WTC11 (cell line): ENCODE data around the gene OGG1. TPM values are rescaled to one million over a fixed set of nuclear protein-coding genes. Genes with fewer than 3 reads are reported as not detected.
A peak's percentile ranks its signal among the peaks of the same experiment; 100 is the strongest.

Experiments used
- ATAC-seq: fragments of 200-7000 bp; cut with Tn5 transposase; 2 replicates; pipeline ENCODE4 v1.10.0; 2021; ENCODE audit warnings: mild to moderate bottlenecking, moderate library complexity
- CTCF ChIA-PET: fragments of 300-600 bp; sonication (Branson Sonifier 250); formaldehyde crosslinking; loops from one replicate; lab custom pipeline; 2021; ENCODE audit warnings: antibody characterized with exemption; lab: Charles Lee
- POLR2A ChIA-PET: fragments of 350-600 bp; sonication (Branson Sonifier 250); formaldehyde crosslinking; loops from one replicate; lab custom pipeline; 2021; ENCODE audit warnings: antibody characterized with exemption; lab: Charles Lee
- DNase-seq: peaks from one replicate; pipeline ENCODE4 v3.0.0; 2021; ENCODE audit warnings: low spot score
- H3K27ac Mint-ChIP-seq: 2 replicates; pipeline ENCODE4 v1.8.0; 2021; ENCODE audit warnings: mixed read lengths
- H3K27me3 Mint-ChIP-seq: 2 replicates; pipeline ENCODE4 v1.8.0; 2021; ENCODE audit warnings: low read depth, mild to moderate bottlenecking, moderate library complexity, mixed read lengths
- H3K36me3 Mint-ChIP-seq: 2 replicates; pipeline ENCODE4 v1.8.0; 2021; ENCODE audit warnings: mixed read lengths
- H3K4me1 Mint-ChIP-seq: 2 replicates; pipeline ENCODE4 v1.8.0; 2022; ENCODE audit warnings: mixed read lengths
- H3K4me3 Mint-ChIP-seq: 2 replicates; pipeline ENCODE4 v1.8.0; 2021; ENCODE audit warnings: mild to moderate bottlenecking, moderate library complexity, mixed read lengths
- H3K9me3 Mint-ChIP-seq: 2 replicates; pipeline ENCODE4 v1.8.0; 2021; ENCODE audit warnings: mixed read lengths
- E2F1 ChIP-seq: sonication (generic); formaldehyde crosslinking; IDR thresholded peaks from 2 replicates; pipeline ENCODE4 v1.8.0; 2022; ENCODE audit warnings: mild to moderate bottlenecking, missing genetic modification reagents
- ESRRA ChIP-seq: sonication (generic); formaldehyde crosslinking; IDR thresholded peaks from 2 replicates; pipeline ENCODE4 v1.8.1; 2022; ENCODE audit warnings: mild to moderate bottlenecking, missing genetic modification reagents, borderline replicate concordance
- FOXJ3 ChIP-seq: sonication (generic); formaldehyde crosslinking; IDR thresholded peaks from 2 replicates; pipeline ENCODE4 v1.9.0; 2021; ENCODE audit warnings: missing genetic modification reagents, mild to moderate bottlenecking, borderline replicate concordance
- FOXK1 ChIP-seq: sonication (generic); formaldehyde crosslinking; IDR thresholded peaks from 2 replicates; pipeline ENCODE4 v1.8.0; 2022; ENCODE audit warnings: mild to moderate bottlenecking, moderate library complexity, missing genetic modification reagents
- FOXP4 ChIP-seq: sonication (generic); formaldehyde crosslinking; IDR thresholded peaks from 2 replicates; pipeline ENCODE4 v1.8.0; 2022; ENCODE audit warnings: mild to moderate bottlenecking, missing genetic modification reagents
- GTF2I ChIP-seq: fragments of 250-450 bp; sonication (Bioruptor Pico); conservative IDR thresholded peaks from 2 replicates; pipeline ENCODE4 v1.4.0; 2021; ENCODE audit warnings: mild to moderate bottlenecking
- MYBL2 ChIP-seq: sonication (generic); formaldehyde crosslinking; IDR thresholded peaks from 2 replicates; pipeline ENCODE4 v1.8.1; 2023; ENCODE audit warnings: mild to moderate bottlenecking, moderate library complexity, missing genetic modification reagents
- RELA ChIP-seq: sonication (generic); formaldehyde crosslinking; IDR thresholded peaks from 2 replicates; pipeline ENCODE4 v1.8.1; 2022; ENCODE audit warnings: missing genetic modification reagents, mild to moderate bottlenecking, borderline replicate concordance
- SP1 ChIP-seq: sonication (generic); formaldehyde crosslinking; conservative IDR thresholded peaks from 2 replicates; pipeline ENCODE4 v1.8.1; 2022; ENCODE audit warnings: missing genetic modification reagents
- ZBTB43 ChIP-seq: sonication (generic); formaldehyde crosslinking; IDR thresholded peaks from 2 replicates; pipeline ENCODE4 v1.8.1; 2023; ENCODE audit warnings: mild to moderate bottlenecking, missing genetic modification reagents
- ZNF138 ChIP-seq: sonication (generic); formaldehyde crosslinking; conservative IDR thresholded peaks from 2 replicates; pipeline ENCODE4 v1.8.1; 2022; ENCODE audit warnings: mild to moderate bottlenecking, moderate library complexity, missing genetic modification reagents
- ZNF232 ChIP-seq: sonication (generic); formaldehyde crosslinking; IDR thresholded peaks from 2 replicates; pipeline ENCODE4 v1.8.0; 2022; ENCODE audit warnings: mild to moderate bottlenecking, missing genetic modification reagents
- ZNF423 ChIP-seq: fragments of 250-450 bp; sonication (Bioruptor Pico); IDR thresholded peaks from 2 replicates; pipeline ENCODE4 v2.1.2; 2022; ENCODE audit warnings: mild to moderate bottlenecking, moderate library complexity
- total RNA-seq: library from RNA; stranded (reverse); gene quantifications from 3 replicates; pipeline ENCODE4 v1.2.3, GENCODE V29; 2021
- TF ChIP-seq, protein P1 (sequence below): sonication (generic); formaldehyde crosslinking; IDR thresholded peaks from 2 replicates; pipeline ENCODE4 v1.8.0; 2022; ENCODE audit warnings: missing genetic modification reagents
- TF ChIP-seq, protein P2 (sequence below): sonication (generic); formaldehyde crosslinking; IDR thresholded peaks from 2 replicates; pipeline ENCODE4 v1.8.0; 2023; ENCODE audit warnings: missing genetic modification reagents, mild to moderate bottlenecking, borderline replicate concordance
- TF ChIP-seq, protein P3 (sequence below): sonication (generic); formaldehyde crosslinking; IDR thresholded peaks from 2 replicates; pipeline ENCODE4 v1.8.1; 2023; ENCODE audit warnings: mild to moderate bottlenecking, missing genetic modification reagents
- TF ChIP-seq, protein P4 (sequence below): fragments of 250-450 bp; sonication (Bioruptor Pico); IDR thresholded peaks from 2 replicates; pipeline ENCODE4 v1.9.0; 2021; ENCODE audit warnings: mild to moderate bottlenecking

Gene OGG1
- total RNA-seq, 1 experiment from 2014 or later, result 27.3 TPM

DNA sequence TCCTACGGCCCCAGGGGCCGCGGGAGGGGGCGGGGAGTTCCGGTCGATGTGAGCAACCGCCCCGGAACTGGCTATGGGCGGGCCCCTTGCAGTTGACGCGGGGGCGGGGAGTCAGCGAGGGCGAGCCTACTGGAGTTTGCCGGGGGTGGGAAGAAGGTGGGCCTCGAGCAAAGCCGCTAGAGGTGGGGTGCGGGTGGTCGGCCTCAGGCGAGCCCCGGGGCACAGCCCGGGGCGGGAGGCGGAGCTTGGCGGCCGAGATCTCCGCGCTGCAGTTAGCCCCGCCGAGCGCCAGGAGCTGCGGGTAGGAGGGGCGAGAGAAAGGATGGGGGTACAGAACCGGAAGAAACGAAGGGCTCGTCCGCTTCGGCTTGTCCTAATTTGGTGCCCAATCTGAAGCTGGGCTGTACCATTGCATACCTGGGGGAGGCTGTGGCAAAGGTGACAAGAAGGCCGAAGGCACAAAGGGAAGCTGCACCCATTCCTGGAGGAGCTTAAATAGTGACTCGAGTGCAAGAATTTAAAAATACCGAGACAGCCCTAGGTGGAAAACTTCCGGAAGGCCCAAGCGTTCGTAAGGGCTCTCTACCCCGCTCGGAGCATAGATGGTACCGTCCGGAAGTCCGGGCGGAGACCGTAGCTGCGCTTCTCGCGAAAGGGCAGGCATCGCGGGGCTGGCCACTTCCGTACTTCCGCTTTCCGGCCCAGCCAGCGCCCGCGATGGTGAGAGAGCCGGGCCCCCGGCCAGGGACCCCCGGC is 42.8 kb downstream of the OGG1 start, which contains the start of the genes ARPC4 and TADA3:
Gene ARPC4, plus strand, starts transcription at position 678 of the 756 bp plus-strand sequence. Its CDS starts 40 bp downstream, at position 718.
Gene TADA3, minus strand, starts transcription at position 69 of the 756 bp plus-strand sequence. CDS start 1,007 bp downstream, outside the sequence.
- H3K9me3 Mint-ChIP-seq, result no peaks in the 10 kb centered on the region
- POLR2A ChIA-PET, result interaction anchor here (0.5 to 1.8 kb wide), 16 partner anchors 9 to 1922 kb away, joined by 3 to 11 read pairs (median 4); partner anchors contain the start of genes CAMK1 and OGG1
- peak; percentile 90 for ATAC-seq
- H3K4me3 Mint-ChIP-seq, result peak within 1 kb of the TSS; percentile 94
- peaks cover 18% of the 10 kb centered on the region for H3K4me1 Mint-ChIP-seq
- peaks cover 40% of the 10 kb centered on the region for H3K36me3 Mint-ChIP-seq
- CTCF ChIA-PET, result interaction anchor here (0.7 to 1.6 kb wide), 11 partner anchors 10 to 292 kb away, joined by 3 to 11 read pairs (median 4); partner anchors contain the start of genes CAMK1, CRELD1 and OGG1
- peak within 1 kb of the TSS; percentile 100 for H3K27ac Mint-ChIP-seq
- DNase-seq, result peak; percentile 89
- no peaks in the 10 kb centered on the region; the same call in 1 of the 2 replicates for H3K27me3 Mint-ChIP-seq
- TF ChIP-seq ZBTB43 (CRISPR knock-in tag) (0 out of 2 replicates have a peak, but pooled peaks have one; percentile 9), RELA (no peak), ZNF423 (CRISPR knock-in tag) (peak; percentile 81; the same call in 1 of the 2 replicates), FOXK1 (CRISPR knock-in tag) (peak; percentile 20), ESRRA (CRISPR knock-in tag) (no peak), ZNF138 (CRISPR knock-in tag) (no peak), ZNF232 (CRISPR knock-in tag) (peak; percentile 60; the same call in 1 of the 2 replicates), FOXP4 (0 out of 2 replicates have a peak, but pooled peaks have one; percentile 57), GTF2I (CRISPR knock-in tag) (no peak), MYBL2 (CRISPR knock-in tag) (peak; percentile 59; the same call in 1 of the 2 replicates), FOXJ3 (CRISPR knock-in tag) (no peak; the same call in 1 of the 2 replicates), E2F1 (no peak), SP1 (CRISPR knock-in tag) (peak; percentile 71)
- TF ChIP-seq, protein P1, sequence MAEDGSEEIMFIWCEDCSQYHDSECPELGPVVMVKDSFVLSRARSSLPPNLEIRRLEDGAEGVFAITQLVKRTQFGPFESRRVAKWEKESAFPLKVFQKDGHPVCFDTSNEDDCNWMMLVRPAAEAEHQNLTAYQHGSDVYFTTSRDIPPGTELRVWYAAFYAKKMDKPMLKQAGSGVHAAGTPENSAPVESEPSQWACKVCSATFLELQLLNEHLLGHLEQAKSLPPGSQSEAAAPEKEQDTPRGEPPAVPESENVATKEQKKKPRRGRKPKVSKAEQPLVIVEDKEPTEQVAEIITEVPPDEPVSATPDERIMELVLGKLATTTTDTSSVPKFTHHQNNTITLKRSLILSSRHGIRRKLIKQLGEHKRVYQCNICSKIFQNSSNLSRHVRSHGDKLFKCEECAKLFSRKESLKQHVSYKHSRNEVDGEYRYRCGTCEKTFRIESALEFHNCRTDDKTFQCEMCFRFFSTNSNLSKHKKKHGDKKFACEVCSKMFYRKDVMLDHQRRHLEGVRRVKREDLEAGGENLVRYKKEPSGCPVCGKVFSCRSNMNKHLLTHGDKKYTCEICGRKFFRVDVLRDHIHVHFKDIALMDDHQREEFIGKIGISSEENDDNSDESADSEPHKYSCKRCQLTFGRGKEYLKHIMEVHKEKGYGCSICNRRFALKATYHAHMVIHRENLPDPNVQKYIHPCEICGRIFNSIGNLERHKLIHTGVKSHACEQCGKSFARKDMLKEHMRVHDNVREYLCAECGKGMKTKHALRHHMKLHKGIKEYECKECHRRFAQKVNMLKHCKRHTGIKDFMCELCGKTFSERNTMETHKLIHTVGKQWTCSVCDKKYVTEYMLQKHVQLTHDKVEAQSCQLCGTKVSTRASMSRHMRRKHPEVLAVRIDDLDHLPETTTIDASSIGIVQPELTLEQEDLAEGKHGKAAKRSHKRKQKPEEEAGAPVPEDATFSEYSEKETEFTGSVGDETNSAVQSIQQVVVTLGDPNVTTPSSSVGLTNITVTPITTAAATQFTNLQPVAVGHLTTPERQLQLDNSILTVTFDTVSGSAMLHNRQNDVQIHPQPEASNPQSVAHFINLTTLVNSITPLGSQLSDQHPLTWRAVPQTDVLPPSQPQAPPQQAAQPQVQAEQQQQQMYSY (CRISPR knock-in tag), result no peak
- TF ChIP-seq, protein P2, sequence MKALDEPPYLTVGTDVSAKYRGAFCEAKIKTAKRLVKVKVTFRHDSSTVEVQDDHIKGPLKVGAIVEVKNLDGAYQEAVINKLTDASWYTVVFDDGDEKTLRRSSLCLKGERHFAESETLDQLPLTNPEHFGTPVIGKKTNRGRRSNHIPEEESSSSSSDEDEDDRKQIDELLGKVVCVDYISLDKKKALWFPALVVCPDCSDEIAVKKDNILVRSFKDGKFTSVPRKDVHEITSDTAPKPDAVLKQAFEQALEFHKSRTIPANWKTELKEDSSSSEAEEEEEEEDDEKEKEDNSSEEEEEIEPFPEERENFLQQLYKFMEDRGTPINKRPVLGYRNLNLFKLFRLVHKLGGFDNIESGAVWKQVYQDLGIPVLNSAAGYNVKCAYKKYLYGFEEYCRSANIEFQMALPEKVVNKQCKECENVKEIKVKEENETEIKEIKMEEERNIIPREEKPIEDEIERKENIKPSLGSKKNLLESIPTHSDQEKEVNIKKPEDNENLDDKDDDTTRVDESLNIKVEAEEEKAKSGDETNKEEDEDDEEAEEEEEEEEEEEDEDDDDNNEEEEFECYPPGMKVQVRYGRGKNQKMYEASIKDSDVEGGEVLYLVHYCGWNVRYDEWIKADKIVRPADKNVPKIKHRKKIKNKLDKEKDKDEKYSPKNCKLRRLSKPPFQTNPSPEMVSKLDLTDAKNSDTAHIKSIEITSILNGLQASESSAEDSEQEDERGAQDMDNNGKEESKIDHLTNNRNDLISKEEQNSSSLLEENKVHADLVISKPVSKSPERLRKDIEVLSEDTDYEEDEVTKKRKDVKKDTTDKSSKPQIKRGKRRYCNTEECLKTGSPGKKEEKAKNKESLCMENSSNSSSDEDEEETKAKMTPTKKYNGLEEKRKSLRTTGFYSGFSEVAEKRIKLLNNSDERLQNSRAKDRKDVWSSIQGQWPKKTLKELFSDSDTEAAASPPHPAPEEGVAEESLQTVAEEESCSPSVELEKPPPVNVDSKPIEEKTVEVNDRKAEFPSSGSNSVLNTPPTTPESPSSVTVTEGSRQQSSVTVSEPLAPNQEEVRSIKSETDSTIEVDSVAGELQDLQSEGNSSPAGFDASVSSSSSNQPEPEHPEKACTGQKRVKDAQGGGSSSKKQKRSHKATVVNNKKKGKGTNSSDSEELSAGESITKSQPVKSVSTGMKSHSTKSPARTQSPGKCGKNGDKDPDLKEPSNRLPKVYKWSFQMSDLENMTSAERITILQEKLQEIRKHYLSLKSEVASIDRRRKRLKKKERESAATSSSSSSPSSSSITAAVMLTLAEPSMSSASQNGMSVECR, result 0 out of 2 replicates have a peak, but pooled peaks have one; percentile 14
- TF ChIP-seq, protein P3, sequence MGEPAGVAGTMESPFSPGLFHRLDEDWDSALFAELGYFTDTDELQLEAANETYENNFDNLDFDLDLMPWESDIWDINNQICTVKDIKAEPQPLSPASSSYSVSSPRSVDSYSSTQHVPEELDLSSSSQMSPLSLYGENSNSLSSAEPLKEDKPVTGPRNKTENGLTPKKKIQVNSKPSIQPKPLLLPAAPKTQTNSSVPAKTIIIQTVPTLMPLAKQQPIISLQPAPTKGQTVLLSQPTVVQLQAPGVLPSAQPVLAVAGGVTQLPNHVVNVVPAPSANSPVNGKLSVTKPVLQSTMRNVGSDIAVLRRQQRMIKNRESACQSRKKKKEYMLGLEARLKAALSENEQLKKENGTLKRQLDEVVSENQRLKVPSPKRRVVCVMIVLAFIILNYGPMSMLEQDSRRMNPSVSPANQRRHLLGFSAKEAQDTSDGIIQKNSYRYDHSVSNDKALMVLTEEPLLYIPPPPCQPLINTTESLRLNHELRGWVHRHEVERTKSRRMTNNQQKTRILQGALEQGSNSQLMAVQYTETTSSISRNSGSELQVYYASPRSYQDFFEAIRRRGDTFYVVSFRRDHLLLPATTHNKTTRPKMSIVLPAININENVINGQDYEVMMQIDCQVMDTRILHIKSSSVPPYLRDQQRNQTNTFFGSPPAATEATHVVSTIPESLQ (CRISPR knock-in tag), result no peak
- TF ChIP-seq, protein P4, sequence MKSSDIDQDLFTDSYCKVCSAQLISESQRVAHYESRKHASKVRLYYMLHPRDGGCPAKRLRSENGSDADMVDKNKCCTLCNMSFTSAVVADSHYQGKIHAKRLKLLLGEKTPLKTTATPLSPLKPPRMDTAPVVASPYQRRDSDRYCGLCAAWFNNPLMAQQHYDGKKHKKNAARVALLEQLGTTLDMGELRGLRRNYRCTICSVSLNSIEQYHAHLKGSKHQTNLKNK (CRISPR knock-in tag), result no peak
